Measurements from ENCODE around the gene ARHGAP8.
"Not testable (repeated sequence)": the region's sequence is repeated elsewhere in the genome, so short reads cannot be mapped to it uniquely, and the experiment has no call there.

The ARHGAP8 gene

DNA sequence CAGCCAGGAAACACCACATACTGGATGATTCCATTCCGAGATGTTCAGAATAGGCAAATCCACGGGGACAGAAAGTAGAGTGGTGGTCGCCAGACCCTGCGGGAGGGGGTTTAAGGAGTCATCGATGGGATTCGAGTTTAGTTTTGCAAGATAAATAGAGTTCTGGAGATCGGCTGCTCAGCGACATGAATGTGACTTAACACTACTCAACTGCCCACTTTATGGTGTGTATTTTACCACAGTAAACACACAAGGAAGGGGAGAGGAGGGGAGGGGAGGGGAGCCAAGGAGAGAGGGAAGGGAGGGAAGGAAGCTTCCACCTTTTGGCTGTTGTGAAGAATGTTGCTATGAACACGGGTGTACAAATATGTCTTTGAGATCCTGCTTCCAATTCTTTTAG lies 10.4 kb upstream of the ARHGAP8 start:
- no peak for DNase-seq

DNA sequence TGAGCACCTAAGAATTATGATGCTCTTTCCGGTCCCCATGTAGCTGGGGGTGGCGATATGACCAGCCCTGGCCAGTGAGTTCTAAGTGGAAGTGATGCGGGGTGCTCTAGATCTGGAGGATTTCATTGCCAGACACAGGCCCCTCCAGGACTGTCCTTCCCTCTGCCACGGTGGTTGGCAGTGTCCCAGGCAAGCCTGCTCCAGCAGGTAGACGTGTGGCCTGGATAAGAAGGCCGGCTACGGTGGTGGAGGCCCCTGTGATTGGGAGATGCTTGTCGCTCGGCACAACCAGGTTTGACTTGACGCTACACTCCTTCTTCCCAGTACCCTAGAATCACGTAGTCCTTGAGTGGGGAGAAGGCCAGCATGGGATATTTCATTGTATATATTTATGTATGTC lies 9.1 kb upstream of the ARHGAP8 start:
- DNase-seq, result no peak

DNA sequence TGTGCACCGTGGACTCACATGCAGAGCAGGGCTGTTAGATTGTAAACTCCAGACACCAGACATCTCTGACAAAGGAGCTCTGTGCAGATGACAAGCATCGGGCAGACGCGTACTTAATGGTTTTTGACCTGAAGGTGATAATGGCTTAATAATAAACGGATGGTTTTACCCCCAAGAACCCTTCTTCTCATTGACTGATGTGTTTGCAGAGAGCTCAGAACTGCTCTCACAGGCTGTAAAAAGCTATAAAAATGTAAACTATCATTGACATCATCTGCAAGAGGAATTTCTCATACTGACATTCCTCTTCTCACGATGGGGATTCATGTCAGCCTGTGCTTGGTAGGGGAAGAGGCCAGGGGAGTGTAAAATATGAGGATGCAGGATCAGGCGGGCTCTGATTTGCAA lies 8.6 kb upstream of the ARHGAP8 start:
- DNase-seq, result no peak

DNA sequence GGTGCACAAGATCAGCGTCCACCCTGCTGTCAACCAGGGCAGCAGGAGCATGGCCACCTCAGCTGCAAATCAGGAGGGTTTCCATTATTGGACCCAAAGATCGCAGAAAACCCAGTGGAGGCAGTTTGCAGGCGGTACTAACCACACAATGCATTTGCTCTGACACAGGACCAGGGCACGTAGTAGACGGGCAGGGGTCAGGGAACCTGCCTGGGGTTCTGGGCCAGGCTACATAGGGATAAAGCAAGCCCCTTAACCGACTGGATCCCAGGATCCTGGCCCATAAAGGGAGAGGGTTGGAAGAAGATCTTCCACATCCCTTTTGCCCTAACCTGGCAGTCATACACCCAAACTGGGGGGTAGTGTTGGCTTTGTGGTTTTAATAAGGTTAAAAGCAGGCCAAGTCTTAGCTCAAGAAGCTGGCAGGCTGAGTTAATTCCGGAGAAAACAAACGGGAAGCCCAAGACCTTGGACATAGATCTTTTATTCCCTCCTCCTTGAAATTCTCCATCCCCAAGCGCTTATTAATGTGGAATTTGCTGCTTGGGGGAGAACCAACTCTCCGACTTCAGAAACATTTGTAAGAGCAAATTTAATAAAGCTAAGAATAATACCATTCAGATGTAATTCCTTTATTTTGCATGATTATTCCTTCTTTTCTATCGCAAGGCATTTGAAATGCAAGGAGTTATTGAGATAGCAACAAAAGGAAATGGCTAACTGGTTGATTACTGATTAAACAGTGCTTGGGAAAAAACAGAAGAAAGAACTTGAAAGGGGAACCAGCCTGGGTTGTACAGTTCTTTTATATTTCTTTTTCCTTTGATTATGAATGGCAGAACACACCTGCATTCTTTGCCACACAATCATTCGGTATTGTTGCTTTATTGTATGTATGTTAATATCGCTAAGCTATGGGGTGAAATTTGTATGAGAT lies 6.3 kb upstream of the ARHGAP8 start:
- no peak for DNase-seq

DNA sequence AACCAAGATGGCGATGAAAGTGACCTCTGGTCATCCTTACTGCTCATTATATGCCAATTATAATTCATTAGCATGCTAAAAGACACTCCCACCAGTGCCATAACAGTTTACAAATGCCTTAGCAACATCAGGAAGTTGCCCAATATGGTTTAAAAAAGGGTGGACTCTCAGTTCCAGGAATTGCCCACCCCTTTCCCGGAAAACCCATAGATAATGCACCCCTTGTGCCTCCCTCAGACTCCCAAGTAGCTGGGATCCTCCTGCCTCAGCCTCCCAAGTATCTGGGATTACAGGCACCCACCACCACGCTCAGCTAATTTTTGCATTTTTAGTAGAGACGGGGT lies 4.6 kb upstream of the ARHGAP8 start:
- DNase-seq, result not testable (repeated sequence)

DNA sequence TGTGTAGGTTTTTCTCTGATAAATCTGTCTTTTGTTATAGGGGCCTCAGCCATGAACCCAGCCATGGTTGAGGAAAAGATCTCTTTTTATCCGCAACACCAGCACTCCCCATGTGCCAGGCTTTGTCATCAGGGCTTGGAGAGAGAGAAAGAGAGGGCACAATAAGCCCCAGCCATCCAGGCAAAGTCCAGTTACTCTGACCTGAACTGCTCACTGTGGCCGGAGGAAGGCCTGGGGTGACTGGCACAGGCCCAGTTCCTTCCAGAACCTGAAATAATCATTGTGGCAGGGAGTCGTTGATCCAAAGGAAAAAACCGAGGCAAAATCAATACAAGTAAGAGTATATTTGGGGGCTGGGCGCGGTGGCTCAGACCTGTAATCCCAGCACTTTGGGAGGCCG lies 3.9 kb upstream of the ARHGAP8 start:
- DNase-seq, result no peak

DNA sequence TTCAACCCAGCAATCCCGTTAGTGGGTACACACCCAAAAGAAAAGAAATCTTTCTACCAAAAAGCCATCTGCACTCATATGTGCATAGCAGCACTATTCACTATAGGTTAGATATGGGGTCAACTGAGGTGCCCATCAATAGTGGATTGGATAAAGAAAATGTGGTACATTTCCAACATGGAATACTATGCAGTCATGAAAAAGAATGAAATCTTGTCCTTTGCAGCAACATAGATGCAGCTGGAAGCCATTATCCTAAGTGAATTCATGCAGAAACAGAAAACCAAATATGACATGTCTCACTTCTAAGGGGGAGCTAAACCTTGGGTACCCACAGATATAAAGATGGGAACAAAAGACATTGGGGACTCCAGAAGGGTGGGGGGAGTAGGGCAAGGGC lies 1.9 kb upstream of the ARHGAP8 start:
- DNase-seq, result no peak

DNA sequence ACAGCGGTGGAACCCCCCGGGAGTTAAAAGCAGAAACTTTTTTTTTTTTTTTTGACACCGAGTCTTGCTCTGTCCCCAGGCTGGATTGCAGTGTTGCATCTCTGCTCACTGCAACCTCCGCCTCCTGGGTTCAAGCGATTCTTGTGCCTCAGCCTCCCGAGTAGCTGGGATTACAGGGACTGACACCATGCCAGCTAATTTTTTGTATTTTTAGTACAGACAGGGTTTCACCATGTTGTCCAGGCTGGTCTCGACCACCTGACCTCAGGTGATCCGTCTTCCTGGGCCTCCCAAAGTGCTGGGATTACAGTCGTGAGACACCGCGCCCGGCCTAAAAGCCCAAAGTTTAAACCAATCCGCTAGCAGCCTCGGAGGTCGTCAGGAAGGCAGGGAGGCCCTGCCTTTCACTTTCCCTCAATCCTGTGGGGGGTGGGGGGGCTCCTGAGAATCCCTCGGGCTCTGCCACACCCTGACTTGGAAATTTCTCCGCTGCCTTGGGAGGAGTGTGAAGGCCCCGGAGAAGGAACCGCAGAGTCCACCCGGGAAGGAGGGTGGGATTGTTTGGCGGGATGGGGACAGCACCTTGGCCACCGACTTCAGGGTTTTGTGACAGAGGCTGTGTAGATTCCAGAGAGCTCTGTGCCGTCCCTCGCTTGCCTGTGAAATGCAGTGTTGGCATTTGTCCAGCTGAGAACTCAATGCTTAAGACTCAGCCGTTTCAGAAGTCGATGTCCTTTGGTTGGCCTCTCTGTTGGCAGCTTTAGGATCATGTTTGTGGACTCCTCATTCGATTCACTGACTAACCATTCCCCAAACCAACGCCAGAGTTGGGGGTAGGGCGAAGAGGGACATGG lies 1.0 kb downstream of the ARHGAP8 start:
- no peak for DNase-seq

DNA sequence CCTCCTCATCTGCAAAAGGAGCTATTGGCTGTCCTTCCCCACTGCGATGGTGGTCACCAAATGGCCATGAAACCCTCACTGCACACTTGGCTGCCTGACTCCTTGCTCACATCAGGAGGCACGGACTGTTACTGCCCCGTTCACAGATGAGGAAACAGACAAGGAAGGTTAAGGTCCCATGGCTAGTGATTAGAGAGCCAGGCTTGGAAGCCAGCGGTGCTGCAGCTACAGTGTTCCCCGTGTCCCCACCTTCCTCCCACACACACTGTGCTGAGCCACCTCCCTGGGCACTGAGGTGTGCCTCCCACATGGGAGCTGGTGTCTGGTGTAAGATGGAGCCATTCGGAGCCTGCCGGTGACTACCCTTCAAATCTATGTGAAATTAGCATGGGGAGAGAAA lies 2.6 kb downstream of the ARHGAP8 start:
- no peak for DNase-seq

DNA sequence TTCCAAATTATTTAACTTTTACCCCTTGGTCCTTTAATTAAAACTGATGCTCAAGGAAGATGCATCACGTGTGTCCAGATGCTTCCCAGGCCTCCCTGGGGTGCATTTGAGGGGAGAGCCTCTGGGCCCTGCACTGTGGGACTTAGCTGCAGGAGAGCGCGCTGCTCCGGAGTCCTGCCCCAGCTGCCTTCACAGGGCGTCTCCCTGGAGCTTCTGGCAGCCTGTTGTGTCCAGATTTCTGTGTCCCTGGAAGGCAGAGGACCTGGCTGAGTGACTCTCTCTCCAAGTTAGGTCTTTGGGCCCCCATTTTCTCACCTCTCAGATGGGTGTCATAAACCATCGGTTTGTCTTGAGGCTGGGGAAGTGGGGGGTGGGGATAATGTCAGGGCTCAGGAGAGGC lies 3.0 kb downstream of the ARHGAP8 start:
- DNase-seq, result no peak

DNA sequence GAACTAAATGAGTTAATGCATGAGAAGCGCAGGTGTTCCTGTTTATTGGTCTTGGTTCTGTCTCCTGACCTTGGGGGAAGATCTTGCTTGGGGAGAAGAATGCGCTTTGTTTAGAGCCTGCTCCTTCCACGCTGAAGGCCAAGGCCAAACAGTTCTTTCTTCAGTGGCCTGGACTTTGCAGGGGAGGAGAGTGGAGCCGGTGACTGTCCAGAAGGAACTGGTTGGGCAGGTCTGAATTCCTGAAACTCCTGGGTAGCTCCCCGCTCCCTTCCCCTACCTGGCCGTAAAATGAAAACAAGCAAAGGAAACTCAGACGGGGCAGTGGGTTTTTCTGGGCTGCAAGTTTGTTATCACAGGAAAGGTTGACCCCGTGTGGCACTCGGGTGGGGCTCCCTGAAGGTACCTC lies 3.6 kb downstream of the ARHGAP8 start:
- no peak for DNase-seq

DNA sequence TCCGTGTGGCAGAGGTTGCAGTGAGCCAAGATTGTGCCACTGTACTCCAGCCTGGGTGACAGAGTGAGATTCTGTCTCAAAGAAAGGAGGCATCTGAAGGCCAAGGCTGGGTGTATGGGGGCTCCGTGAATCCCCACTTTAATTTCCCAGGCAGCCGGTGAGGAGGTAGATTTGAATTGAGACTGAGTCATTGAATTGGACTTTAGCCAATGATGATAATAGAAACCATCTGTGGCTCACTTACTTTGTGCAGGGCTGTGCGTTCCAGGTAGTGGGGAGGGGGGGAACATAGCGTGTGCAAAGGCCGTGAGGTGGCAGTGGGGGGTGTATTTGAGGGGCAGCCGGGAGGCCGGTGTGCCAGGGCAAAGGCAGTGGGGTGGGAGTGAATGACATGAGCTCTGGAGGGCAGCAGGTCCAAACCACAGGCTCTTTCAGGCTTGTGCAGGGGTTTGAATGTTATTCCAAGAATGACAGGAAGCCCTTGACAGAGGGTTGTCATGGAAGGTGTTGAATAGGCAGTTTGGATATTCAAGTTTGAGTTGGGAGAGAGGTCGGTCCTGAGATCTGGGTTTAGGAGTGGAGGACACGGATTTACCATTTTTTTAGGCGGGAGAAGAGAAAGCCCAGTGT lies 6.1 kb downstream of the ARHGAP8 start:
- no peak for DNase-seq

DNA sequence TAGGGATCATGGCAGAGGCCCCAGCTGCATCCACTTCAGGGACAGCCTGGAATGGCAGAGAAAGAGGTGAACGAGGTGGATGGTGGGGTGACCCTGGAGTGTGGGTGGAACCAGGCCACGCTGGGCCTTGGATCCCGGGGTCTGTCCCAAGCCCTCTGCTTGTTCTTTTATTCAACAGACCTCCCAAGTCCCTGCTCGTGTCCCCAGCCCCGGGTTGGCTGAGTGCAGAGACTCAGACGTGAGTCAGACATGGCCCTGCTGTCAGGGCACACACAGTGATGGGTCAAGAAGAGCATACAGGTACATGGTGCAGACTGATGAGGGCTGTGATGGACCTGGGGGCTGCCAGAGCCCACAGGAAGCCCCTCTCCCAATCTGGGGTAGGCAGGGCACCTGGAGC lies 6.6 kb downstream of the ARHGAP8 start:
- no peak for DNase-seq

DNA sequence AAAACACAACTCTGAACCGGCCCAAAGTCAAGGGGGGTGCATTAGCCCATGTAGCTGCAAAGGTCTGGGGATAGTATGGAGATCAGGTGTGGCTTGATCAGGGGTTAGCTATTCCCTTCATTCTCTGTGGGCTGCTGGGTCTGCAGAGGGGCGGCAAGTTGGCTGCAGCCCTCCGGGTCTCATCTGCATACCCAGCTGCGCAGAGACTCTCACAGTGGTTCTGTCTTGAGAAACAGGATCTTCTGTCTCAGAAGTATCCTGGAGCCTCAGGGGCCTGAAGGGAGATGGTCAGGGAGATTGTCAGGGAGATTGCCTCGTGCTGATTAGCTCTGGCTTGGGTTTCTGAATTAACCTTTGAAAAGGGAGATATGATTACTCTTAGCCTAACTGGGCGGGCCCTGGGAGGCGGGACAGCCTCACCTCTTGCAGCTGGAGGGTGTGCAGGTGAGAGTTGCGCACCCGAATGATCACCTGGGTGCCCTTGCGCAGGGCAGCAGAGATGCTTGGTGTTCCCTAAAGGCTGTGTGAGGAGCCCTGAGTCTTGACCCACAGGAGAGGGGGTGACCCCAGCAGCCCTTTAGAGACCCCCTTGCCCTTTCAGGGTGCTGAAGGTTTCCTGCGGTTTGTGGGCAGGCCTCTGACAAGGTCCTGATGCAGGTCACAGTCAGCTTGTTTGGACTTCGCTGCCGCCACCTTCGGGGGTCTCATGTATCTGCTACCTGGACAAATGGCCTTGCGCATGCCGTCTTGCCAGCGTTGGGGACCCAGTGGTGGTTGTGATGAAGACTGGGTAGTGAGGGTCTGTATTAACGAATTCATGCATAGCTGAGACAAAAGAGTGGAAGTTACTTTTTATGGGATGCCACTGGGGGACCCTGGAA lies 7.3 kb downstream of the ARHGAP8 start:
- DNase-seq, result no peak

DNA sequence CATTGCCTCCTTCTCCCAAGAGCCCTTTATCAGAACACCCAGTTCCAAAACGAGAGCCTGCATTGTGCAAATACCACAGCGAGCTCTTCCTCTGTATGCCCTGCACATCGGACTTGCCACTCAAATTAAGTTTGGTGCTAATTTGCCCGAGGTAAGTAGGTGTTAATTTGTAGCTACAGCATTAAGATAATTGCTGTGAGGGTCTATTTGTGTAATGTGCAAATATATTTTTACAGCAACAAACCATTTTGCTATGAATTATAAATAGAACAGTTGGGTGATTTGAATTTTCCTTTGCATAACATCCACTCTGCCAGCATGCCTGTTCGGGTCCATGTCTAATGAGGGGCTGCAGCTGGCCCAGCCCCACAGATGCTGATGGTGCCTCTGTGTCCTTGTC lies 8.1 kb downstream of the ARHGAP8 start:
- no peak for DNase-seq

DNA sequence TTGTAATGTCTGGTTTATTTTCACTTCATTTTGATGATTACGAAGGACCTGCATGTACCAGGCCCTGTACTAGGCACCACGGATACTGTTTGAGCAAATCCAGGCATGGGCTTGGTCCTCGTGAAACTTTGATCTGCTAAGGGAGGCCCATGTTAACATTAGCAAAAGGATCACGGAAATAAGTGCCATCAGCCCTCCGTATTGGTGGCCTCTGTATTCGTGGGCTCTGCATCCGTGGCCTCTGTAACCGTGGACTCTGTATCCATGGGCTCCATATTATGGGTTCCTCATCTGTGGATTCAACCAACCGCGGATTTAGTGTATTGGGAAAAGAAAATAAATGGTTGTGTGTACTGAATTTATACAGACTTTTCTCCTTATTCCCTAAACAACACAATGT lies 8.7 kb downstream of the ARHGAP8 start:
- DNase-seq, result no peak

DNA sequence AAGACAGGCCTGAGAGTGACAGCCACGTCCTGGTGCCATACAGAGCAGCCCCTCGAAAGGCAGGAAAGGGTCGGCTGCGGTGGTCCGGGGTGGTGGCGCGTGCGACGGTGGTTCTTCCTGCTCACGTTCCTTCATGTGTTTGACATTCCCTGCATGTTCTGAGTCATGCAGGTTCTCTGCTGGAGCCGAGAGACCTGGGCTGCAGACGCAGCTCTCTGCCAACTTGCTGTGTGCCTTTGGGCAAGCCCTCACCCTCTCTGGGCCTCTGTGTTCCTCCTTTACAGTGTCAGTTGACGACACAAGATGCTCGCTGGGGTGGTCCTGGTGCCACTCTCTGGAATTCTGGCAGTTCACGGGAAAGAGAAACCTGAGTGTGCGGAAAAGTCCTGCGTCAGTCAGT lies 12.0 kb downstream of the ARHGAP8 start:
- no peak for DNase-seq

DNA sequence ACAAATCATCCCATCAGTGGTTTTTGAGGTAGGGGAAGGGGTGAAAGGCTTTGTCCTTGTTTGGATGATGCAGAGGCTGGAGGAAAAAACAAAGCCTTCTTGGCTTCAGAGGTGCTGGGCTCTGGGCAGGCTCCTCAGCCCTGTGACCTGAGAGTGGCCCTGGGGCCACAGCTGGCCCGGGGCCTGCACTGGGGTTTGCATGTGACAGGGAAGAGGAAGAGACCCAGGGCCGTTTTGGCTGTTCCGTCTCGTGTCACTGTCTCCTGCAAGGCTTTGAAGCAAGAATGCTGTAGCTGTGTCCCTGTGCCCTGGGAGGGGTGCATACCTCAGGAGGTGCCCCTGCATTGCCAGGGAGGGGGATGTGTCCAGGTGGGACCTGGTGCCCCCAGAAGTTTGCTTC lies 12.6 kb downstream of the ARHGAP8 start:
- no peak for DNase-seq

DNA sequence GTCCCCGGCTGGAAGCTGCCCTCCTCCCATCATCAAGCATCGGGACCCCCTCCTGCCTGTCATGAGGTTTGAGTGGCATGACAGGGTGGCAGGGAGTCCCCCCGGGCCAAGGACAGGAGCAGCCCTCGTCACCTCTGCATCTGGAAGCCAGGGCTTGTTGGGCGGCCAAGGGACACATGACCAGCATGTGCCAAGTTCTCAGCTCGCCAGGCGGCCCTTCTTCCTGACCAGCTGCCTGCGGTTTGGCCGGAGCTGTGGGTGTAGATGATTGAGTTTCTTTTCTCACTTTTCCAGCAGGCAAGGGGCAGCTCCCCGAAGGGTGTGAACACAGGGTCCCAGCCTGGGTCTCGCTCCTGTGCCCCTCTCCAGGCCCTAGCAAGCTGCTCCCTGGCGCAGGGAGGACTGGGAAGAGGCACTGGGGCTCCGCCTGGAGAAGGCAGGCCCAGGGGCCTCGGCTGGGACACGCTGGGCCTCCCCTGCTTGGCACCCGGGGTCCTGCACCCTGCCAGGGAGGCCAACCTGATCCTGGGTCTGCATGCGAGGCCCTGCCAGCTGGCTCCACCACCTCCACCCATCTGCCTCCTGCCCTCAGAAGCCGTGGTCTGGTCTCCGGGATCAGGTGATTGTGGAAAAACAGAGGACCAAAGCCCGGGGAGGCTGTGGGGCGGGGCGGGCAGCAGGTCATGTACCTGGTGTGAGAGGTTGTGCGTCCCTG lies 13.4 kb downstream of the ARHGAP8 start:
- no peak for DNase-seq

DNA sequence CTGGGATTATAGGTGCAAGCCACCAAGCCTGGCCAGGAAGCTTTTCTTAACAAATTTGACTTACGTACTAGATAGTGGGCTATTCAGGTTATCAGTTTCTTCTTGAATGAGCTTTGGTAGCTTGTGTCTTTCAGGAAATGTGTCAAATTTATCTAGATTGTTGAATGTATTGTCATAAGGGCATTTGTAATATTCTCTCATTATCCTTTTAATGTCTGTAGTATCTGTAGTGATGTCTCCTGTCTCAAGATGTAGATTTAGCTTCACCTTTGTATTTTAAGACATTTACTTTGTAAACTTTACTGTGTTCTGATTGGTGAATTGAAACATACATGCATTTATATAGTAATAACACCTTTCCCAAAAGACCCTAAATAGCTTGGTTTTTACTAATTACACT lies 20.7 kb downstream of the ARHGAP8 start:
- no peak for DNase-seq

DNA sequence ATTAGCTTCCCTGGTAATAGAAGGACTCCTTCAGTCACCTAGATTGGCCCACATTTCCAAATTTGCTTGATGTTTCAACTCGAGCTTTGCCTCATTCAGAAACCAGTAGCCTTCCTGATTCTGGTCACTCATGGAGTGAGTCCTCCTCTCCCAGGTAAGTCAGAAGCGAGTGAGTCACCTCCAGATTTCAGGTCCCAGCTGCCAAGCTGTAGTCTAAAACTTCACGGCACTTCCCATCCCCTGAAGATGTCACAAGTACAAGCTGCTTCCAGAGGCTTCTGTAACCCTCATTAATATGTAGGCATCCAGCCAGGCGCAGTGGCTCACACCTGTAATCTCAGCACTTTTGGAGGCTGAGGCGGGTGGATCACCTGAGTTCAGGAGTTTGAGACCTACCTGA lies 23.5 kb downstream of the ARHGAP8 start:
- DNase-seq, result no peak
